GM10248 (cell line): ENCODE data around the gene HEXD.

ENCODE experiments used
- CTCF ChIA-PET: fragments of 300-600 bp; sonication (Branson Sonifier 250); formaldehyde crosslinking; extraction: SDS; loops from one replicate; lab custom pipeline; 2021; ENCODE audit warnings: antibody characterized with exemption; lab: Yijun Ruan, JAX
- POLR2A ChIA-PET: fragments of 350-650 bp; sonication (Branson Sonifier 250); formaldehyde crosslinking; extraction: SDS; loops from one replicate; lab custom pipeline; 2020; ENCODE audit warnings: antibody characterized with exemption; lab: Yijun Ruan, JAX
- DNase-seq: peaks from one replicate; pipeline ENCODE4 v3.0.0; 2012; ENCODE audit errors: extremely low spot score
- TF ChIP-seq, protein P1 (sequence below): IDR thresholded peaks from 2 replicates; pipeline ENCODE4 v1.5.1; 2012; ENCODE audit warnings: mild to moderate bottlenecking, low read depth; ENCODE audit errors: extremely low read depth, missing control alignments, control extremely low read depth

Gene HEXD

DNA sequence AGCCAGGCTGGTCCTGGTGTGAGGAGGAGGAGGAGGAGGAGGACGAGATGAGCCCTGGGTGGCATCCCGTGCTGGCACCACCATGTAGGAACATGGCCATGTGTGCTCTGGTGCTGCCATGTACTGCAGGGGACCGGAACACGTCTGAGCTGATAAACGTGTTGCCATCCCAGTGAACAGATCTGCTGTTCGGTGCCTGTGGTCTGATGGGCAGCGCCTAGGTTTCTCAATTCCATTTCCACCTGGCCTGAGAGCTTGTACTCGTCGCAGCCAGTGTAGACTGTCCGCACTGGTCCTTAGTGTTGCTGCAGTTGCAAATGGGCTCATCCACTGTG is 73.0 kb downstream of the HEXD start:
- DNase-seq, result no peak
- ChIA-PET CTCF (interaction anchor here (0.9 to 3.3 kb wide), 3 partner anchors 12 to 62 kb away, joined by 3 to 12 read pairs (median 3); no protein-coding TSS in a partner anchor), POLR2A (interaction anchor here (0.8 kb wide), 1 partner anchor 77 kb away, joined by 3 read pairs; no protein-coding TSS in a partner anchor)
- TF ChIP-seq, protein P1, sequence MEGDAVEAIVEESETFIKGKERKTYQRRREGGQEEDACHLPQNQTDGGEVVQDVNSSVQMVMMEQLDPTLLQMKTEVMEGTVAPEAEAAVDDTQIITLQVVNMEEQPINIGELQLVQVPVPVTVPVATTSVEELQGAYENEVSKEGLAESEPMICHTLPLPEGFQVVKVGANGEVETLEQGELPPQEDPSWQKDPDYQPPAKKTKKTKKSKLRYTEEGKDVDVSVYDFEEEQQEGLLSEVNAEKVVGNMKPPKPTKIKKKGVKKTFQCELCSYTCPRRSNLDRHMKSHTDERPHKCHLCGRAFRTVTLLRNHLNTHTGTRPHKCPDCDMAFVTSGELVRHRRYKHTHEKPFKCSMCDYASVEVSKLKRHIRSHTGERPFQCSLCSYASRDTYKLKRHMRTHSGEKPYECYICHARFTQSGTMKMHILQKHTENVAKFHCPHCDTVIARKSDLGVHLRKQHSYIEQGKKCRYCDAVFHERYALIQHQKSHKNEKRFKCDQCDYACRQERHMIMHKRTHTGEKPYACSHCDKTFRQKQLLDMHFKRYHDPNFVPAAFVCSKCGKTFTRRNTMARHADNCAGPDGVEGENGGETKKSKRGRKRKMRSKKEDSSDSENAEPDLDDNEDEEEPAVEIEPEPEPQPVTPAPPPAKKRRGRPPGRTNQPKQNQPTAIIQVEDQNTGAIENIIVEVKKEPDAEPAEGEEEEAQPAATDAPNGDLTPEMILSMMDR, result no peak

DNA sequence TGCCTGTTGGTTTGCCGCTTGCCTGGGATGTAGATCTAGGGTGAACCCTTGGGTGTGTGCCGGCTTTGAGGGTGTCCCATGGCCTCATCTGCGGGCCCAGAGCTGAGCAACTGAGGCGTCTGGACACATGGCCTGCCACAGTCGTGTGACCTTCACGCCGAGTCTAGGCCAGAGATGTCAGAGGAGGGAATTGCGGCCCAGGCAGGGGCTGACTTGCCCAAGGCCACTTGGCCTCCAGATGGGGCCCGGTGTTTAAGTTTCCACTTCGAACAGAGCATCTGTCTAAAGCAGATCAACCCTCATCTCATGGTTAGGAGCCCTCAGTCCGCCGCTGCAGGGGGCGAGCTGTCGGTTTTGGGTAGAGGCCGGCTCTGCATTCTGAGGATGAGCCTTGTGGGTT is 73.4 kb downstream of the HEXD start:
- CTCF ChIA-PET, result interaction anchor here (1.6 to 3.3 kb wide), 3 partner anchors 24 to 62 kb away, joined by 3 to 12 read pairs (median 9); no protein-coding TSS in a partner anchor
- POLR2A ChIA-PET, result no interaction called here

More for the DNA sequence above, 73.4 kb downstream of the HEXD start:
- TF ChIP-seq, protein P1, result no peak
- no peak for DNase-seq
